T follicular helper cell (primary cell): Measurements from ENCODE around the gene SYNGR1.

Experiments used
- DNase-seq: peaks from one replicate; pipeline ENCODE4 v3.0.0-alpha.2; 2020; ENCODE audit warnings: low read depth

Gene SYNGR1

DNA sequence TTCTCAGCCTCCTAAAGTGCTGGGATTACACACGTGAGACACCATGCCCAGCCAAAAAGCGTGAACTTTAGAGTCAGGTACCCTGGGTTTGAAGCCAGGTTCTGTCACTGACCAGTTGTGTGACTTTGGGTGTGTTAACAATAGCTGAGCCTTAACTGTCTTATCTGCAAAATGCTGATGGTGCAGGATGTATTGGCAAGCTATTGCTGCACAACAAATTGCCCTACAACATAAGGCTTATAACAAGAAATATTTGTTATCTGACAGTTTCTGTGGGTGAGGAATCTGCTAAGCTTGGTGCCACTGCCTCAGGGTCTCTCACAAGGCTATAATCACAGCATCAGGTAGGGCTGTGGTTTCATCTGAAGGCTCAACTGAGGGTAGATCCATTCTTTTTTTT lies 21.9 kb downstream of the SYNGR1 start:
- DNase-seq, result no peak

DNA sequence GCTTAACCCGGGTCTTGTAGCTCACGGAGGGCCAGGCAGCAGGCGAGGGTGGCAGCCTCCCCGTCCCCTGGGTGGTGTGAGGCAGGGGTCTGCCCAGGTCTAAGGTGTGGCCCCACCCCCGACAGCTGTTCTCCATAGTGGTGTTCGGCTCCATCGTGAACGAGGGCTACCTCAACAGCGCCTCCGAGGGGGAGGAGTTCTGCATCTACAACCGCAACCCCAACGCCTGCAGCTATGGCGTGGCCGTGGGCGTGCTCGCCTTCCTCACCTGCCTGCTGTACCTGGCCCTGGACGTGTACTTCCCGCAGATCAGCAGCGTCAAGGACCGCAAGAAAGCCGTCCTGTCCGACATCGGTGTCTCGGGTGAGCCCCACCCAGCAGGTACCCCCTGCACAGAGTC lies 24.4 kb downstream of the SYNGR1 start:
- no peak for DNase-seq

DNA sequence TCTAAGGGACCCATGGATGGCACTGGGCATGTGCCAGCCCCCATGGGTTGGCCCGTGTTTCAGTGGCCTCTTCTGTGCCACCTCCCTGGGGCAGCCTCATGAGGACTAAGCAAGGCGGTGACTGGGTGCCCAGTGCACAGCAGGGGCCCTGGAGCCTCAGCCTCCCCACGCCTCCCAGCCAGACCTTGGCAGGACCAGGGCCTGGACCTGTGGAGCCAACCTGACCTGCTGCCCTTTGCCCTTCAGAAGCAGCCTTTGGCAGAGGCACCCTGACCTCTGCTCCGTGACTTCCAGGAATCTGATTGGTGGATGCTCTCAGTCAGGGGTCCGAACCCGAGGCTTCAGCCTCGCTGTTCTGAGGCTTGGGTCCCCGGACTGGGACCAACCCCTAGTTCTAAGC lies 25.0 kb downstream of the SYNGR1 start:
- no peak for DNase-seq

DNA sequence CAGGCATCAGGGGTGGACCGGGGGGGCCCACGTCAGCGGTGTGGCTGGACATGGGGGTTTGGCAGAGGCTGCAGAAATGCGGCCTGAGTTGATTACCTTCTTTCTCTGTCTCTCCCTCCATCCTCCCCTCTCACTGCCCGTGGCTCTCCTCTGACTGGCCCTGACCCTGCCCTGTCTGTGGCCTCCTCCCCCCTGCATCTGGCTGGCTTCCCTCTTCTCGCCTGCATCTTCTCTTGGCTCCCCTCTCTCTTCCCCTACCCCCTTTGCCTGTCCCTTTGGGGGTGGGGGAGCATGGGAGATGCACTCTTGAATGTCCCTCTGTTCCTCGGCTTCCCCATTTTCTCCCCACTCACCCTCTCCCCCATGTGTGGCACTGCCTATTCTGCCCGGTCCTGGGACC lies 25.9 kb downstream of the SYNGR1 start:
- DNase-seq, result no peak

DNA sequence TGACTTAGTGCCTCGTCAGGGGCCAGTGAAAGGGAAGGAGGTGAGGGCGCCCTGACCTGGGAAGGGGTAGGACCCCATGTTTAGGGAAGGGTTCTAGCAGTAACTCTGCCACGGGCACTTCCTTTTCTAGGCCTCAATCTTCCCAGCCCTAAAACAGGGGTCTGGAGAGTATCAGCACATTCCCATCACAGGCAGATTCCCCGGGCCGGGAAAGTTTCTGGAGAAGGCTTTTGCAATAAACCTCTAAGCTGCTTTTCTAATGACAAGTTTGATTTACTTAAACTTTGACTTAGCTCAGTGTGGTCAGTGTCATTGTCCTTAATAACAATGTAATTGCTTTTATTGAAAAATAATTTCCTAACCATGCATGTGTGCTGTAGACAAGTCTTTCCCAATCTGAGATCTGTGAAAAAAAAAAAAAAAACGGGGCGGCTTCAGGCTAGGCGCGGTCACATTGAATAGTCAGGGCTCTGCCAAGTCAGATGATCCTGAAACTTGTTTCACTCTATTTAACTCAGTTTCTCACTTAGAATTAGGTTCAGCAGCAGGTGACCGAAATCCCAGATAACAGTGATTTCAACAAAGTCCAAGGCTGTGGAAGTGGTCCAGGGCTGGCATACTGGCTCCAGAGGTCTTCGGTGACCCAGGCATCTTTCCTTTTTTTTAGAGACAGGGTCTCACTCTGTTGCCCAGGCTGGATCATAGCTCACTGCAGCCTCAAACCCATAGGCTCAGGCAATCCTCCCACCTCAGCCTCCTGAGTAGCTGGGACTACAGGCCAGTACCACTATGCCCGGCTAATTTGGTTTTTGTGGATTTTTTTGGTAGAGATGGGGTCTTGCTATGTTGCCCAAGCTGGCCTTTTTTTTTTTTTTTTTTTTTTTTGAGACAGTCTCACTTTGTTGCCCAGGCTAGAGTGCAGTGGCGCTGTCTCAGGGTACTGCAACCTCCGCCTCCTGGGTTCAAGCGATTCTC lies 30.3 kb downstream of the SYNGR1 start:
- DNase-seq, result no peak

DNA sequence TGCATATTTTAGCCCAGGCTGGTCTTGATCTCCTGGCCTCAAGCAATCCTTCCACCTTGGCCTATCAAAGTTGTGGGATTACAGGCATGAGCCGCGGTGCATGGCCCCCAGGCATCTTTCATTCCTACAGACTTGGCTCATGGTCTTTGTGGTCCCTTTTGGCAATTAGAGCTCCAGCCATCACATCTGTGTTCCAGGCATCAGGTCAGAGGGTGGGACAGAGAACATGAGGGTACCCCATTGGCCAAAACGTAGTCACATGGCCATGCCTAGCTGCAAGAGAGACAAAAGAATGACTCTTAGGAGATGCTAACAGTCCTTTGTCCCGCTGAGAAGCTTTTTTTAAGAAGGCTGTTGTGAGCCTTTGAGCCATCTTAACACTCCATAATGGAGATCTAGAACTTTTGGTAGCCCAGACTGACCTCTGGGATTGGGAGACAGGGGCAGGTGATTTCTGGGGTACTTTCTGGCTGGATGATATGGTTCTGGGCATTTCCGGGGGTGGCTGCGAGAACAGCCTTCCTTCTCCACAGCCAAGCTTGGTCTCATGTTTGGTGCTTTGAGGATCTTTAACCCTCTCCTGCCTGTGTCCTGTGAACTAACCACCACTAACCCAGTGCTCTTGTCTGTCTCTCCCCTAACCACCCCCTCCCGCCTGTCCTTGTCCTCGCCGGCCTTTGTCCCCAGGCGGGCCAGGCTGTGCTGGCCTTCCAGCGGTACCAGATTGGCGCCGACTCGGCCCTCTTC lies 31.4 kb downstream of the SYNGR1 start:
- no peak for DNase-seq

DNA sequence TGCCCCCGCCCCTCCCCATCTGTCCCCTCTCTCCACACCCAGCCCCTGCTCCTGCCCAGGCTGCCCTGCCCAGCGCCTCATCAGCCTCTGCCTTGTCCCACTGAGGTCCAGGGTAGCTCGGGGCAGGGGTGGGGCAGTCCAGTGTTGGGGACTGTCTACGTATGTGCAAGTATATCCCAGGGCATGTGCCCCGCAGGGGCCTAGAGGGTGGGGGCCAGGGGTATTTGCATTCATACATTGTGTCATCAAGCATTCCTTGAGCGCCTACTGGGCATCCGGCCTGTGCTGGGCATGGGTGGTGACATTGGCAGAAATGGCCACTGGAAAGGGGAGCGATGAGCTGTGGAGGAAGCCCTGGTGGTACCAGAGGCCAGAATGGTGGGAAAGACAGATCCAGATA lies 32.1 kb downstream of the SYNGR1 start:
- DNase-seq, result no peak

DNA sequence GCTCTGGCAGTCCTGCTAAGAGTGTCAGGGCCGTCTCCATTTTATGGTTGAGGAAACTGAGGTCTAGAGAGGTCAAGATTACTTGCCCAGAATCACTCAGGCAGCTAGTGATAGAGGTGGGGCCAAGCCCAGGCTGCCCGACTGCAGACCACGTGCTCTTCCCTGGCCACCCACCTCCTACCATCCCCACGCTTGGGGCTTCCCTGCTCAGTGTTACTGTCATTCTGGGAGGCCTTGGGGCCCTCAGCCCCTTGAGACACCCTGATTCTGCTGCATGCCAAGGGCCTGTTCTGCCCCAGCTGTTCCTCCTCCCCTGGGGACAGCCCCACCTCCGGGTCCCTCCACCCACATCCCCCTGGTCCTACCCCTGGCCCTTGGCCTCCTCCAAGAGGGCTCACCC lies 32.6 kb downstream of the SYNGR1 start:
- no peak for DNase-seq

DNA sequence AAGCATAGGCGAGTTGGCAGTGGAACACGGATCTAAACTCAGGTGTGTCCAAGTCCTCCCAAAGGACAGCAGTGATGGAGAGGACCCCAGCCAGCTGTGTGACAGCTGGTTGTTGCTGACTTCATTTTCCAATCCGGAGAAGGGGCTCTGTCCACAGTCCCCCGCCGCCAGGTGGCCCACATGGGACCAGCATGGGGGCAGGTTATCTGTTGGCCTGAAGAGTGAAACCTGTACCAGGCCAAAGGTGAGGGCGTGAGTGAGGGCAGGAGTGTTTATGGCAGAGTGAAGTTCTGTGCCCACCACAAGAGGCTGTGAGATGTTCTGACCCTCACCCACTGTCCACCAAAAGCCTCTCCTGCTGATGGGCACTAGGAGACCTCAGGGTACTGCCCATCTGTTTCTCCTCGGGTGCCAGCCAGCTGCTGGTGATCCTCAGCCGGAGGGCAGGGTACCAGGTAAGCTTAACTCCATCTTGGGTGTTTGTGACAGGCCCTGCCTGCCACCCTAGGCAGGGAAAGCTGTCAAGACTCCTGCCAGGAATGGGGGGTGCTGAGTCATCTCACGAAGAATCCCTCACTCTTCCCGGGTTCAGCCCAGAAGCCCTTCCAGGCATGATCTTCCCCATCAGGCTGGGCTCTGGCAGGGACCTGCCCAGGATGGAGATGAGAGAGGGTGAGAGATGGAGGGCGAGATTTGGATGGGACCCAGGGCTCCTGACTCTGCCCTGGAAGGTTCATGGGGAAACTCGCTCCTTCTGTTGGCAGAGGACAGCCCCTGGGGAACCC lies 34.2 kb downstream of the SYNGR1 start:
- DNase-seq, result no peak

DNA sequence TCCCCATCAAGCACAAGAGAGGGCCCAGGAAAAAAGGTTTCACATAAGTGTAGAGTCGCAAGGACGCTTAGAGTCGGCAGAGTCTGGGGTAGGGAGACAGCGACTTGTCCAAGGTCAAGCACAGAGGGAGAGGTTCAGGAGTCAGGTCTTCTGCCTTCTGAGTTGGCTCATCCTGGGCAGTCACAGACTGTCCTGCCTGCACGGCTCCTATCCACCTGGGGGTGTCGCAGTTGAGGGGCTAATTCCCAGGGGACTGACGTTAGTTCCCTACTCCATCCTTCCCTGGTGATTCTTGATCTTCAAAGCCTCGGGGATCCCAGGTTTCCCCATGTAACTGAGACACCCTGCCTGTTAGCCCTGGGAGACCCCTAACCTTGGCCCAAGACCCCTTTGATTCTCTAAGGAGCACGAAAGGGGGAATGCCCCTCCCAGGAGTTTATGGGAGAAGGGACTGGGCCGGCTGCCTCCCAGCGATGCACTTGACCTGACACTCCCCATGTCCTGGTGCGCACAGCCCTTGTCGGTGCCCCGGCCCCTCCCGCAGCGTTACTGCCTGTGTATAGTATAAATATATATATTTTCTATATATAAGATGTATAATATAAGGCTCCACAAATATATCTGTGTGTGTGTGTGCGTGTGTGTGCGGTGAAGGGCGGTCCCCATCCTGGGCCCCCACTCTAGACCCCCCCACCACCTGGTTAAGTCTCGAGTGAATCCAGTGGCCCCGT lies 35.1 kb downstream of the SYNGR1 start:
- DNase-seq, result no peak

DNA sequence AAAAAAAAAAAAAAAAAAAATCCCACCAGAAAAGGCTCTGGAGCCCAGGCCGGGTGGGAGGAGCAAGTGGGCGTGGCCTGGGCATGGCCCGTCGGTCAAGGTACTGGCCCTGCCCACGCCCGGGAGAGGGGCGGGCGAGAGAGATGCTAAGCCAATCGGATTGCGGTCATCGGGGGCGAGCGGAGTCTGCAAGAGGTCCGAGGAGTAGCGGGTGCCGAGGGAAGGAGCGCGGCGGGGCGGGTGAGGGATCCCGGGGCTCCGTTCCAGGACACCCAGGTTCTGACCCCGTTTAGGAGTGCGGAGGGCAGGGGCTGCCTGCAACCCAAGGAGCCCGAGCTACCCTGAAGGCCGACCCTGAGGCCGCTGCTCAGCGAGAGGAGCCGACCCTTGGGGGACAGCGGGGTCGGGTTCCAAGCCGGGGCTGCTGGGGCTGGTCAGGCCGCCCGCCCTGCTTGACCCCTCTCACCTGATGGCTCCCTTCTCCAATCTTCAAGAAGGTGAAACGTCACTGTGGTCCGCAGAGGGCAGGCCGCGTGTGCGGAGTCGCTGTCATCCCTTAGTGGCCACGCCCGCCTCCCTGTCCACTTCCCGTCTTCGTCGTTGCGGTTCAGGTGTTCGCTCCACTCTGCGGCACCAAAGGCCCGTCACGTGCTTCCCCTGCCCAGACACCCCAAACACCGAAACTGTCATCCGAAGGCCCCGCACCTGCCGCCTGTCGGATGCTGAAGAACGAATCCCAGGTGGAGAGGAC lies 38.6 kb downstream of the SYNGR1 start:
- DNase-seq, result no peak

DNA sequence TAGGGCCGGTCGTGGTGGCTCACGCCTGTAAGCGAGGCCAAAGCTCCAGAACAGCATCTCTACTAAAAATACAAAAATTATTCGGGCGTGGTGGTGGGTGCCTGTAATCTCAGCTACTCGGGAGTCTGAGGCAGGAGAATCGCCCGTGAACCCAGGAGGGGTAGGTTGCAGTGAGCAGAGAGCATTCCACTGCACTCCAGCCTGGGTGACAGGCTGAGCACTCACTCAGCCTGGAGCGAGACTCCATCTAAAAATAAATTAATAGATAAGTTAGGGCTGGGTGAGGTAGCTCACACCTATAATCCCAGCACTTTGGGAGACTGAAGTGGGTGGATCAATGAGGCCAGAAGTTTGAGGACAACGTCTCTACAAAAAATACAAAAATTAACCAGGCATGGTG lies 39.6 kb downstream of the SYNGR1 start:
- DNase-seq, result no peak

DNA sequence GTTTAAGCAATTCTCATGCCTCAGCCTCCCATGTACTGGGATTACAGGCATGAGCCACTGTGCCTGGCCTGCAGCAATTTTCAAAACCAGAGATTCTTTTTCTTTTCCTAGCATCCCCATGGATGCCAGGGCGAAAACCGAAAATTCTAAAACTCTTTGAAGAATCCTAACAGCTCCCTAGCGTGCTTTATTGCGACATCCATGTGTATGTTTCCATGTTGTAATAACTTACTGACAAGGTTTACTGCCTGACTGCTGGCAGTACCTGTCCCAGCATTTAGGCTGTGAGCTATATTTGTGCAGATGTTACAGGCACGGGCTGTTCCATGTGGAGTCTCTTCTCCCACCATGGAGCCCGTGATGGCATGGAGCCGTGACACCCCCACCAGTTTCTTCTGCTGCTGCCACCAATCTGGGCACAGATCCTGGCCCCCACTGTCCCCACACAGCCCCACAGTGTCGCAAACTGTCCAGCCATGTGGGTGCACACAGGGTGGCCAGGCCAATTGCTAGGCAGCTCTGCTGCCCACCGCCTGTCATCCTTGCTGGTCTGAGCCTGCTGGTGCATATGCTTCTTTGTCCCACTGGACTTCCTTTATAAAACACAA lies 42.7 kb downstream of the SYNGR1 start:
- no peak for DNase-seq

DNA sequence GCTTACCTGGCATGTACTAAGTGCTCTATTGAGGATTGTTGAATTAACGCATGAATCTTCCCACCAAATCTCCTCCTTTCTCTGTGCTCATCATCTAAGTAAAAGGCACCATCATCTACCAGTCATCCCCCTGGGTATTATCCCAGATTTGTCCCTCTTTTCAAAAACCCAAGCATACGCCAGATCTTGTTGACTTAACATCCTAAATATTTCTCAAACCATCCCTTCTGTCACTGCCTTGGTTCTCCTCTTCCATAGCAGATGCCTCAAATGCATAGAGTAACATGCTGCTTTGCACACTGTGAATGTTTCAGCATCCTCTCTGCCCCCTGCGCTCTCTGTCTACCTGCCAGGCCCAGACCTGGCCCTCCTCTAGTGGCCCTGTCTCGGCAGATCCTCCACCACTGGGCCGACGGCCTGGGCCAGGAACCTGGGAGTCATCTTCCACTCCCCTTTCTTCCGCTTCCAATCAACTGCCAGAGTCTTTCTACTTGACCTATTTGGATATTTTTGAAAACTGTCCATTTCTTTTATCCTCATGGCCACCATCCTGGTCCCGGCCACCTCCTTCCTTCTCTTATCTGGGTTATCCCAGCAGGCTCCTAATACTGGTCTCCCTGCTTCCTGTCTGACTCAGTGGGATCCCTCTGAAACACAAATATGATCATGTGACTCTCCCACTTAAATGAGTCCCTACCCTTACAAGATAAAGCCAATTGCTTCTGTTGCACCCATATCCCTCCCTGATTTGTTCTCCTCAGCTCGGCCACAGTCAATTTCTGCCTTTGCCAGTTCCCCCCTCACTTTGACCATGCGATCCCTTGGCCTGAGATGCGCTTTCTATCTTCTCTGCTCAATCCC lies 46.4 kb downstream of the SYNGR1 start:
- no peak for DNase-seq

DNA sequence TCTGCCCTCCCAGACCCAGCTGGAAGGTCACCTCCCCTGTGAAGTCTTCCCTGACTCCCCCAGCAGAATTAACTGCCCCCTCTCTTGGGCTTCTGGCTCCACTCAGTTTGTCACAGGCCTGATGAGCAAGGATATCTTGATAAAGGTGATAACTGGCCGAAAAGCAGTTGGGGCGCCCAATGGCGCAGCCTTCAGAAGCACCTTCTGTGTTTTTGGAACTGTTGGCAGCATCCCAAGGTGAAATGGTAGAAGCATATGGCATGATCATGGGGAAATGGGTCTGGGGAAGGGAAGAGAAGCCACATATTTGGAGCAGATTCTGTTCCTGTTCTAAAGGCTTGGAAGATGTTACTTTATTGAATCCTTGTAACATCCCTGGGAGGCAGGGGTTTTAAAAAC lies 47.0 kb downstream of the SYNGR1 start:
- no peak for DNase-seq

DNA sequence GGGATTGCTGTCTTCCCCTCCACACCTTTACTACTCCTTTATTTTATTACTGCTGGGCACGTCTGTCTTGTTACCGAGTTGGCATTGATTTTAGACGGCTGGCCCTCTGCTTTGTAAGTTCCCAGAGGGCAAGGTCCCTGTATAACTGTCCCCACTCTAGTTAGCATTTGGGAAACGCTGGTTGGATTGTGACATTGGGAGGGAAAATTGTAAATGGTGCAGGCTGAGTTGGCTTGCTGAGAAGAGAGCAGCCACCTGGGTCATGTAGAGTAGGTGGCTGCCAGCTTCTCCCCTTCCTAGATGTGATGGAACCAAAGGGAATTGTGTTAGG lies 51.5 kb downstream of the SYNGR1 start:
- no peak for DNase-seq

DNA sequence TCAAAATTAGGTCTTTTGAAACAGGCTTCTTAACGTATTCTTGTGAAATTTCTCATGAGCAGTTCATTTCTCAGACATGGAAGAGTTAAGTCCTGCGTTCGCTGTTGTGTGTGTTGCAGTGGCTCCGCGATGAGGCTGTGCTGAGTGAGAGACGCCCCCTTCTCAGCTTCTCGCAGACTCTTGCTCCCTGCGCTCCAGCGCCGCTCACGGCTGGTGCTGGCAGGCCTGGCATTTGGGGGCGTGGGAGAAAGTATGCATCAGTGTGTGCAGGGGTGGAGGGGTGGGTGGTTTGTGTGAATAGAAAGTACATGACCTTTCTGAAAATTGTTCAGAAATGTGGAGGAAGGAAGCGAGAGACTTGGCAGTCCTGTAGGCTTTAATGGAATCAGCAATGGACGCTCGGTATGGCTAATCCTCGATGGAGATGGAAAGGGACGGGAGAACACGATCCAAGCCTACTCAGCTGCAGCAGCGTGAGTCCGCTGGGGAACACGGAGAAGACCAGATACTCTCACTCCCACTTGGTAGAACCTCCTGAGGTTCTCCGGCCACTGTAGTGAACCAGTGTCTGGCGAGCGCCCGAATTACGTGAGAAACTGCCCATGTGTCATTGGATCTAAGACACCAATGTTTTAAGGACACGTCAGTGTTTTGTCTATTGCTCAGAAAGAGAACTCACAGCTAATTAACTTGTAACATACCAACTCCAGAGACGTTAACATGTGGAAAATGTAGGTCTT lies 55.7 kb downstream of the SYNGR1 start:
- DNase-seq, result no peak

DNA sequence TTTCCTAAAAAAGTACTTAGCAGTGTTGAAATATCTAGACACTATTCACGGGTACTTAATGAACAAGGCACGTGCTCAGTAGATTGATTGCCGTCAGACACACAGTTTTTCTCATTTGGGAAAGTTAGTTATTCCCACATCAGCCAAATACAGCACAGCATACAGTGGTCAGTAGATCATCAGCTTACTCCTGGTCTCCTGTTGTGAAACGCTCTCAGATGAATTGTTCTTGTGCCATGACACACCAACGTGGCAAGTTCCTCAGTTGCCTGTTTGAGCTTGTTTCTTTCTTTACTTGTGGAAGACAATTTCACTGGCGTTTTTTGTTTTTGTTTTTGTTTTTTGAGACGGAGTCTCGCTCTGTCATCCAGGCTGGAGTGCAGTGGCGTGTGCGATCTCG lies 58.4 kb downstream of the SYNGR1 start:
- DNase-seq, result no peak

DNA sequence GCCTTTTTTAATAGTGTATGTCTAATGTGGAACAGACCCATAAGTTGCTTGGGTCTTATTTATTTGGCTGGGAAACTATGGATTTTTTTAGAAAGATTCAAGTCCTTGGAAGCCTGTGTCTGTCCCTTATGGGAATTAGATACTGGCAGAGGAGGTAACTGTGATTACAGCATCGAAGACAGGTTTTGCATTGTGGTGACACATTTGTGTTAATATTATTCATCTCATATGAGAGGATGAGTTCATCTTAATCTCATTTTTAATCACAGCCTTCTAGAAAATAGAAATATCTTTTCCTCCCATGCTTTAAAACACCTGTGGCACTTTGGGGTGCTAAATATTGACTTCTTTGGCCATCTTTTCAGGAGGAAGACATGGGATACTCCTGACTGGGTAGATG lies 59.0 kb downstream of the SYNGR1 start:
- no peak for DNase-seq
